ENCODE results near the gene PALS1.
A peak's percentile ranks its signal among the peaks of the same experiment; 100 is the strongest.

The PALS1 gene

DNA sequence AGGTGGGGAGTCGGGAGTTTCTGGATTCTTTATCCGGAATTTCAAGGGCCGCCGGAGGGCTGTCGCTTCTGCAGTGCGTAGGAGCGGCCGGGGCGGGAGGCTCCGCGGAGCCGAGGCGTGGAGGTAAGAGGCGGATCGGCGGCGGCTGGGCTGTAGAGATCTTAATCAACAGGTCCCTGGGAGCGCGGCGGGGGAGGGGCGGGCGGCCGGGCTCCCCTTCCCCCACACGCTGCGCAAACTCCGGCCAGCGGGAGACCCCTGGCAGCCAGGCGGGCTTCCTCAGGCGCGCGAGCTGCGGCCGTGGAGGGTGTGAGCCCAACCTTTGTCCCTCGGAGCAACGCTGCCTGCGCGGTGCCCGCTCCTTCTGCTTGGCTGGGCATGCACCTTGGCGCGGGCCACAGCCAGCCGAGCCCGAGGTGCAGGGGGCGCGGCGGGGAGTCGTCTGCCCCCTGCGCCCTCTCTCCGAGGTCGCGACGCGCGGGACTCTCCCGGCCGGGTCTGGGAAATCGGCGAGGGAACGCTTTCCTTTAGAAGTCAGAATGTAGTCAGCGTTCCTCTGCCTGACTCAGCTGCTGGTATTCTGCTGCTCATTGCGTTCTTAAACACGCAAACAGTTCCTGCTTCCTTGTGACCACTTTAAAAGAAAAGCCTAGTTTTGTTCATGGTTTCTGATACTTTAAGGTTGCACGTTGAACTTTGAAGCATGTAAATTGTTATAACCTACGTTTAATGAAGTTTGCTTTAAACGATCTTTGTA is at the start of gene PALS1:
PALS1 (plus strand) TSS at position 25 of the 757 bp plus-strand sequence. CDS start 37,736 bp downstream, outside the sequence.
- no peak for DNase-seq (ENCODE audit: low read depth)

DNA sequence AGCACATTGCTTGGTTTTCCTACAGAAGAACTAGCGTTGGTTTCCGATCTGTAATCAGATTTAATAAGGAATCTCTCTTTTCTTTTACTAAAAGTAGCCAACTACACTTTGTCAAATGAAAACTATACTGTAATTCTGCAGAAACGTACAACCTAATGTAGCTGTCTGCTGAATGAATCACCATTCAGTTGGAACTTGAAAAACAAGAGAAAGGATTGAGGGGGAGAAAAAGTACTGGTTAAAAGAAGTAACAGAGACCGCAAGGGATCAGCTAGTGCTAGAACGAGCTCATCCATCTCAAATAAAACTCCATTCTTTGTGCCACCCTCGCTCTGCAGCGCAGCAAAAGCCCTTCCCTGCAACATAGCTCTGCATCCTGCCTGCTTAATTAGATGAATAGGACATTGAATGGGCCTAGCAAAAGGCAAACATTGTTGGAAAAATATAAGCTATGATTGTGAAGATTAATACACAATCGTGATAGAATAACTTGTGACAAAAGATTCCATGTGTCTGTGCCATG is 49.4 kb upstream of the PALS1 start:
- DNase-seq (ENCODE audit: low read depth), result no peak

DNA sequence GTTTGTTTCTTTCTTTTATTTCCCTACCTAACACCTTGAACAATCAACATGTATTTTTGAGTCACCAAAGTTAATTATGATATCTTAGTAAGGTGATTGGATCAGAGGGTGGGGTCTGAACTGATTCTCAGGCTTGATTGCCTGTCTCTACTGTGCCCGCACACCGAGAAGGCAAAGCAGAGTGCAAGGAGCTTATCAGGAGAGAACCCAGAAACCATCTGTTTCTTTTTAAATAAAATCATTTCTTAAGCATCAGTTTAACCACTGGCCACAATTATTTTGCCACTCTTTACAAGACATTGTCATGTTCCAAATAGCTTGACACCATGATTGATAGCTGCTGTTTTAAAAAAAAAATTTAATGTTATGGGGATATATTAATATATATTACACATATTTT is 48.9 kb upstream of the PALS1 start:
- no peak for DNase-seq (ENCODE audit: low read depth)

DNA sequence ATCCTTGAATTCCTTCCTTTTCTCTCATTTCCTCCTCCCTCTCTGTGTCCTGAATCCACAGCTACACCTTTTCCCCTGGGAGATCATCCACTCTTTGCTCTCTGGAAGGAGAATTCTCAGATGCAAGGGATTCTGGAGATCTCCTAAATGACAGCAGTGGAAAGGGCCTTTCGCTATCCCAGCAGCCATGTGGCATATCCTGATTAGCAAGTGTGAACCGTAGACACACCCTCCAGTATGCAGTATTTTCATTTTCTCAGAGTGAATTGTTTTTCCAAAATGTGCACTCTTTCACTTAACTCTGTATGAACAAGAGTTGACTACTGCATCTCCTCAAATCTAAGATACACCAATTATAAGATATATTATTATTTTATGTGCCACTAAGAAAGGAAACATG is 46.0 kb upstream of the PALS1 start:
- DNase-seq (ENCODE audit: low read depth), result no peak

DNA sequence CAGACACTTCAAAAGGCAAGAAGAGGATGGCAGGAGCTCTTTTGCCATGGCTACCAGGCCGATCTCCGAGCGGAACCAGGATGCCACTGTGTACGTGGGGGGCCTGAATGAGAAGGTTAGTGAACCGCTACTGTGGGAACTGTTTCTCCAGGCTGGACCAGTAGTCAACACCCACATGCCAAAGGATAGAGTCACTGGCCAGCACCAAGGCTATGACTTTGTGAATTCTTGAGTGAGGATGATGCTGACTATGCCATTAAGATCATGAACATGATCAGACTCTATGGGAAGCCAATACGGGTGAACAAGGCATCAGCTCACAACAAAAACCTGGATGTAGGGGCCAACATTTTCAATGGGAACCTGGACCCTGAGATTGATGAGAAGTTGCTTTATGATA is 42.2 kb upstream of the PALS1 start:
- DNase-seq (ENCODE audit: low read depth), result no peak

DNA sequence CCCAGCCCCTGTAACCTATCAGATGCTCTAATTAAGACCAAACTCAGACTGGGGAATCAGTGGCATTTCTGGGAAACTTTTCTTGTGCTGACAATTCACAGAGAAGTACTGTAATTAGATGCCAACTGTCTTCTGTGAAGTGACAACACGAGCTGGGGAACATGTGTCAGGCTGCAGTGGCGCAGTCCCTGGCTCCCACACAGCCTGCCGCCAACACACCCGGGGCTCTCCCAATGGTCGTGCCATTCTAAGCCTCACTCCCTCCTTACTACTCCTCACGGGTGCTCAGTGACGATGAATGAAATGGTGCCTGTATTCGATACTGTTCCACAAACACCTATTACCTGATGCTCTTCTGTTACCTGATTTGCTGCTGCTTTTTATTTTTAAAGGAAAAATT is 33.4 kb upstream of the PALS1 start:
- no peak for DNase-seq (ENCODE audit: low read depth)

DNA sequence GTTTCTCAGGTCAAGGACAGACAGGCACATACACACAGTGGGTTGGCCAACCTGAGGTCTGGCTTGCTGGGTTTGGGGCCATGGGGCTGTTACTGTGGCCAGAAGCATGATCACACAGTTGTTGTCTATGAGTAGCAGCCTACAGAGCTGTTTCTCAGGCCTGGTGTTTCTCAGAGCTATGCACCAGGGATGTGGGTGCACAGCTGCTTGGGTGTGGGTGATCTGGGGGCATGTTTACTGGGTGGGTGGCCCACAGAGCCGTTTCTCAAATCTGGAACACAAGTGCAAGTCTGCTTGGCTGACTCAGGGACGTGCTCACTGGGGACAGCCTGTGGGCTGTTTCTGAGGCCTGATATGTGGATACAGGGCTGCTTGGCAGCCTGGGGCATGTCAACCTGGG is 23.1 kb upstream of the PALS1 start:
- DNase-seq (ENCODE audit: low read depth), result no peak

DNA sequence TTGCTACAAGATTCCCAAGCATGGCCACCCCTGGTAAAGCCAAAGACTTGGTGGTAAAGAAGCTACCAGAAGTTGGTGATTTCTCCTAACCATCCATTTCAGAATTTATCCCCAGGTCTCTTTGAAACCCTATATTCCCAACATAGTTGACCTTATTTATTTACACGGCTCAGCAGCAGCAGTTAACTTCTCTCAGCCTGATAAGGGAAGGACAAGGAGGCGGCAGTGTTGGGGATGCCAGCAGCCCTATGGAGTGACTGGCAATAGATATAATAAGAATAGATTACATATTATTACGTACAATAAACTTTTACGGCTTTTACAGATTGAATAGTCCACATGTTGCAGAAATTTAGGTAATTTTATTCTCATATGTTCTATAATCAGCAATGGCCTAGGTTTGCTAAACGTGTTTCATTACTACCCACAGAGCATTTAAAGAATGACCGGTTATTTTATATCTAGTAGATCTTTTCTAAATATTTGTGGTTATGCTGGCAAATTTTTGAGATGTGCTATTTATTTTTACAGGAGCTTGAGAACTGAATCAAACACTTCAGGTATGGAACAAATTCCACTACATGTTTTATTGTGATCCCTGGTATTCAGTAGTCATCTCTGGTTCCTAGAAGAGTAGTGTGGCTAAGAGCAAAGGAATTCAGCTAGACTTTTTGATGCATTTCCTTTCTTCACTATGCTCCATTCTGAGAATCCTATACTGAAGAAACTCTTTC is 19.8 kb upstream of the PALS1 start:
- no peak for DNase-seq (ENCODE audit: low read depth)

DNA sequence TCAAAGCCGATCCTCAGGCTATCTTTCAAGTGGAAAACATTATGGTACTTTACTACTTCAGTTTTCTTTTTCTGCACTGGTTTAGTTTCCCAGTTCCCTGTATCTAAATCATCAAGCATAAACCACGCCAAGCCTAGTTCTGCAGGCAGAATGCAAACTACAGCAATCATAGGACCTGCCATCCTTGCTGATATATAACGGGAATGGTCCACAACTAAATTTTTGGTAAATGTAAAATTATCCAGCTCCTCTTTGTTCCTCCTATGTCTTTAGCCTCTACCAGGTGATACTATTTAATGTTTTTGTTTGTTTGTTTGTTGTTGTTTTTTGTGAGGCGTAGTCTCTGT is 19.3 kb upstream of the PALS1 start:
- DNase-seq (ENCODE audit: low read depth), result no peak

DNA sequence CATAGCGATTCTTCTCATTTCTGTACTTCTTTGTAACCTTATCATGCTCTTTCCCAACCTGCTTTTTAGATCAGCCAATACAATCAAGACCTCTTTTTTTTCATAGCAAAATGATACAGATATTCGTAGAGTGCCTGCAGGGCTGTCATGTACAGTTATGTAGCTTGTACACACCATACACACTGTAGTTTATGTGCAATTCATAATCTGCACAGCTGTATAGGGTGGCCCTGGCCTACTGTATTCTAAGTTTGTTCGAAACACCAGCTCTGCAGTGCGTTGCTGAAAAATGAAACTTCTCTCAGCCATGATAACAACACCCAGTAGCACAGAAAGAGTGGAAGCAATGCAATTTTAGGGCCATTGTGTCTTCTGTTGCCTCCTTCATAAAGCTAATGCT is 15.7 kb upstream of the PALS1 start:
- DNase-seq (ENCODE audit: low read depth), result no peak

DNA sequence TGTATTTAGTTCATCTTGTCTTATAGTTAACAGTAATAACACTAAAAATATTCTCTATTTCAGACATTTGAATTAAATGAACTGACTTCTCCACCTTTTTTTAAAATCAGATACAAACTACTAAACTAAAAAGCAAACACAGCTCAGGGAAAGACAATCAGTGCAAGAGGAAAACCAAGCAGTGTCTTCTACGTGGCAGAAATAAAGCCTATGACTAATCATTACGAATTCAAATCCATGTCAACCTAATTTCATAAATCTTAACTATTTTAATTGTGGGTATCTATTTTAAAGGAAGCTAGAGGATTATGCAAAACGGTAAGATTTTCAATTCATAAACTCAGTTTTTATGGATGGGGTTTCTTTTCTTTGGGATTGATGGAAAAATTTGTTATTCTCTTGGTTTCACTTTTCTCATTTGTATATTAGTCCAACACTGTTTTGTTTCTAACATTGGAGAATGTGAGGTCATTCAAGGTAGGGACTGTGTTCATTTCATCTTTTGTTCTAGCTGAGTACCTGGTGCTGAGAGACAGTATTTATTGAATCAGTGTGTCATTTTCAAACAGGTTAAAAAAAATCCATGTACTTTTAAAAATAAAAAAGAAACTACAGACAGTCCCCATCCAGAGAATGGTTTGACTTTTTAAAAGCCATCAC is 12.8 kb upstream of the PALS1 start:
- DNase-seq (ENCODE audit: low read depth), result no peak

DNA sequence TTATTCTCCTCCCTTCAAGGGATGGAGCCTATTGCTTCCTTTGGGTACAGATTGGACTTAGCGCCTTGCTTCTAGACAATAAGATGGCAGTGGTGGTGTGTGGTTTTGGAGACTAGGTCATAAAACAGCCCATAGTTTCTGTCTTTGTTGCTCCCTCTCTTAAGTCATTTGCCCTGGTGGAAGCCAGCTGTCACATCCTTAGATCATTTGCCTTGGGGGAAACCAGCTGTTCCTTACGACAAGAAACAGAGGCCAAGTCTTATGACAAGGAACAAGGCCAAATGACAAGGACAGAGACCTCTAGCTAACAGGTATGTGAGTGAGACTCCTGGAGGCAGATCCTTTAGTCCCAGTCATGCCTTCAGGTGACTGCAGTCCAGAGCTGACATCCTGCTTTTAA is 9.2 kb upstream of the PALS1 start:
- no peak for DNase-seq (ENCODE audit: low read depth)

DNA sequence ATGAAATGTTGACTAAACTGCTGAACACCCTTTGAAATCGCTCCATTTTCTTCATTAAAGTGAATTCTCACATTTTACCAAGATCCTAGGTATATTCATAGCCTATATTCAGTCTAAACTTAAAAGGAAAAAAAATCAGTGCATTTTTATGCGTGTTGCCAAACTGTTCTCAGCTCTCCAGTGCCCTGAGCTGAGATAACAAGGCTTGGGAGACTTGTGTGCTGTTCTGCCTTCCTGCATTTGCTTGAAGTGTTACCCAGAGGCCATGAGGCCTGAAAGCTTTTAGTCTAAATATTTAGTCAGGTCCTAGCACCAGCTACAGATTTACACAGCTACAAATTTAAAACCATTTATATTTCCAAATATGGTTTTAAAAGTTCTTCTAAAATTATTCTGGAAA is 8.6 kb upstream of the PALS1 start:
- no peak for DNase-seq (ENCODE audit: low read depth)

DNA sequence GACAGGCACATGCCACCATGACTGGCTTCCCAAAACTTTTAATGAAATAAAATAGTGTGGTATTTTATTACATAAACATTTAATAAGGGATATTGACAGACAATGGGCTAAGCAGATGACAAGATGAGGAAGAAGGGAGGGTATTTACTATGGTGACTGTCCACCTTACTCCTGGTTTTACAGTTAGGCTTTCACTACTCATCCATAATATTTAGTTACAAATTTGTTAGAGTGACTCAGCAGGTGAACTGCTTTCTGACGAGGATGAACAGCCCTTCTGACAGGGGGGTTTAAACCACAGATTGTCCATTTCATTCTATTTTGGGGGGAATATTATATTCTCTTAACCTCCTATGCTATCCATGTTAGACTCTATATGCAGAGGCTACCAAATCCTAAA is 3.6 kb upstream of the PALS1 start:
- no peak for DNase-seq (ENCODE audit: low read depth)

DNA sequence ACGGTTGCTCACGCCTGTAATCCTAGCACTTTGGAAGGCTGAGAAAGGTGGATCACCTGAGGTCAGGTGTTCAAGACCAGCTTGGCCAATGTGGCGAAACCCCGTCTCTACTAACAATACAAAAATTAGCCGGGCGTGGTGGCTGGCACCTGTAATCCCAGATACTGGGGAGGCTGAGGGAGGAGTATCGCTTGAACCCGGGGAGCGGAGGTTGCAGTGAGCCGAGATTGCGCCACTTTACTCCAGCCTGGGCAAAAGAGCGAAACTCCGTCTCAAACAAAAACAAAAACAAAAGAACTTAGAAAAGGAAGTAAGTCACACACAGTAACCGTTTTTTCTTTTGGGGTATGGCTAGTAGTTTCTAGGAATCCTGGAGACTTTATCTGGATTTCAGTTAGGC is 1.7 kb upstream of the PALS1 start:
- DNase-seq (ENCODE audit: low read depth), result no peak

DNA sequence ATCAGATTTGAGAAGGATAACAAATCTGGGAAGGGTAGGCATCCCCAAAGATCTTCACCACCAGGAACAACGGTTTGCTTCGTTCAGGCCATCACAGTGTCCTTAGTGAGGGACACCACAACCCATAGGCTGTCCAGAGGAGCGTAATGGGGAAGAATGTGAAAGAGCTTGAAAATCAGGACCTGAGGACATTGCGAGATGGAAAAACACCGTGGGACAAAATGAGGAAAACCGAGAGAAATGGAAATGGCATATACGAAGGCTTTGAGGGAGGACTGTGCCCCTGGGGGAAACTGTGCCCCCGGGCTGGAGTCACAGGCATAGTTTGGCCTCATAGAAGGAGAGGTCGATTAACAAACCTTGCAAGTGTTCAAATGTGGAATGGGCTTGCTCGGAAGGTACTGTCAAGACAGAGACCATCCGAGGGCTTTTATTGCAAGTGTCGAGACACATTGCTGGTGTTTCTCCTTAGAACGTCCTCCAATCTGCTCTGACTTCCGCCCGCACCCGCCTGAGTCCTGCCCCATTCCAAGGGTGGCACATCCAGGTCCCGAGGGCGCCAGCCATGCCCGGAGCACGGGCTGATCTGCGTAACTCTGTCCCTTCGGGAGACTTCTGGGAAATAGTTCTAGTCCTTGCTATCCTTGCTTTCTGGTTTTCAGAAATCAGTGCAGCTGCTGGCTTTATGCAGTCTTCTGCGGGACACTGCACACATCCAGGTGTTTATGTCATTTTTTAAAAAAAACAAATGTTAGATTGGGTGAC is 885 bp upstream of the PALS1 start:
- DNase-seq (ENCODE audit: low read depth), result no peak

DNA sequence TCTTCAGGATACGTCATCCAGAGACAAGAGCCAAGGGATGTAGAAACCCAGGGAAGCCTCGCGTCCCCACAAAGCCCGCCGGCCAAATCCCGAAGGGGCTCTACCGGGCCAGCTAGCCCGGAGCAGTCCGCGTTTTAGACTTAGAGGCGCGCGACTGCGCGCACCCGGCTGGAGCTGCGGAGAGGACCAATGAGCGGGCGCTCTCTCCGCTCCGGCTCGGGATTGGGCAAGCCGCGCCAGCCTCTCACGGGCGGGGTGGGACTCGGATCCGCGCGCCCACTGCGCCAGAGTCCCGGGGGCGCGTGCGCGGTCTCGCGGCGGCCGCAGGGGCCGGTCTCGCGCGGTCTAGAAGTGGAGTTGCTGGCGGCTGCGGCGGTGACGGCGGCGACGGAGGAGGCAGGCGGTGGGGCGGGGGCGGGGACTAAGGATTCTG is 241 bp upstream of the PALS1 start:
- DNase-seq (ENCODE audit: low read depth), result peak; percentile 88

DNA sequence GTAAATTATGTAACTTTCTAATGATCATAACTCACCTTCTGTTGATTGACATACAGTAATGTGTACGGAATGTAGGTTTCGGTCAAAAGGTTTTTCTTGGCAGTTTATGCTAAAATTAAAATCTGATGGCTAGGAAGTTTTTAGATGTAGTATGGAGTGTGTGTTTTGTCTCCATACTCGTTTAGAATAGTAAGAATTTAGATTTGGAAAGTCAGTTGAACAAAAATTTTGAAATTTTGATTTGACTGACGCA is 859 bp downstream of the PALS1 start:
- DNase-seq (ENCODE audit: low read depth), result no peak

DNA sequence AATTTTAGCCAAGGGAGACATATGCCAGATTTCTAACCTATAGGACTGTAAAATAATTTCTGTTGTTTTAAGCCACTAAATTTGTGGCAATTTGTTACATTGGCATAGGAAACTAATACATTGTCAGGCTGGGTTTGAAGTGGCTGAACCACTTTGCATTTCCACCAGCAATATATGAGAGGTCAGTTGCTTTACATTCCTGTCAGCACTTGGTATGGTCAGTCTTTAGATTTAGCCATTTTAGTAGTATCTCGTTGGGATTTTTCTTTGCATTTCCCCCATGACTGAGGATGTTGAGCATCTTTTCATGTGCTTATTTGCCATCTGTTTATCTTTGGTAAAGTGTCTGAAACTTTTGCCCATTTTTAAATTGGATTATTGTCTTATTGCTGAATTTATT is 3.9 kb downstream of the PALS1 start:
- DNase-seq (ENCODE audit: low read depth), result no peak

DNA sequence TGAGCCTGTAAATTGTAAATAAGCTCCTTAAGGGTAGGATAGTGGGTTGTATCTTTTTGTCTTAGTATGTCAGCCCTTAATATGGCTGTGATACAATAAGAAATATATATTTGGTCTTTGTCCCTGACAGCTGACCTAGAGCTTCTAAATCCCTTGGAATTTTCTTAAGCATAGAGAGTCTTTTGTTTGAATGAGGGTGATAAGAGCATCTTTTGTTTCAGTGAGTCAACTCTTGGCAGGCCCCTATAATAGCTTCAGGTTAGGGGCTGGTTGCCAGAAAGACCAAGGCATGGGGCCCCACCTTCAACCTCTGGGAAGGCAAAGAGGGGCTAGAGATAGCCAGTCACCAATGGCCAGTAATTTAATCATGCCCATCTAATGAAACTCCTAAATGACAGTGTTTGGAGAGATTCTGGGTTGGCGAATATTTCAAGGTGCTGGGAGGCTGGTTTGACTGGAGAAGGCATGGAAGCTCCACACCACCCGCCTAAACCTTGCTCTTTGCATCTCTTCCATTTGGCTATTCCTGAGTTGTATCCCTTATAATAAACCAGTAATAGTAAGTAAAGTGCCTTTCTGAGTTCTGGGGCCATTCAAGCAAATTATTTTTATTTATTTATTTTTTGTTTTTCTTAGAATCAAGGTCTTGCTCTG is 10.5 kb downstream of the PALS1 start:
- no peak for DNase-seq (ENCODE audit: low read depth)

DNA sequence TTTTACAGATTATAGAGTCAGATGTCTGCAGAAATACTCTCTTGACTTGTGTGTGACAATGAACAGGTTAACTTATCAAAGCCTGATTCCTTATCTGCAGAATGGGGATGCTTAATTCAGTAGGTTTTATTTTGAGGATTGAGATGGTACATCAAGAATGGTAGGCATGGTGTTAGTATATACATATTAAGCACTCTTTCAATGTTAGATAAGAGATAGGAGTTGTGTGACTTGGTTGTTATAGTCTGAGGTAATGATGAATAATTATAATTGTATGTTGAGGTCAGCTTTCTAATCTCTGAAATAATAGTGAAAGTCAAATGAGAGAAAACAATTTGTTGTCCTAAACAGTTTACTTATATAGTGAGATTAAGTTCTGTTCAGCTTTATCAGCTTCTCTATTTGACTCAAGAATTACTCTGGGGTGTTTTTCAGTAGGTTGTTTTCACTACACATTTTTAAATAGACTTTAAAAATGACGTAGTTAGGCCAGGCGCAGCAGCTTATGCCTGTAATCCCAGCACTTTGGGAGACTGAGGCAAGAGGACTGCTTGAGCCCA is 11.9 kb downstream of the PALS1 start:
- DNase-seq (ENCODE audit: low read depth), result no peak

DNA sequence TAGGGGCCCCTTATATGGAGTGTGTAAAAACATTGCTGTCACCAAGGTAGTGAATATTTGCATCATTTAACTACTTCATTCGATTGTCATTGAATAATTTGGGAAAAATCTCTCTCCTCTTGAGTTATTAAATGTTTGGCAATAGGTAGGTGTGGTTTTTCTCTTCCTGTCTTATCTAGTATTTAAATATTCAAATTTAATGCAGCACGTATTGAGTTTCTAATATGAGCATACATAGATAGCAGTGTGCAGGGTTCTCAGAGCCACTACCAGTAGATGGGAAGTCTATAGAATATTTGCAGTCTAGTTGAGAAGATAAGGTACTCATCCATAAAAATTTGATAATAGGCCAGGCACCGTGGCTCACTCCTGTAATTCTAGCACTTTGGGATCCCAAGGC is 16.7 kb downstream of the PALS1 start:
- no peak for DNase-seq (ENCODE audit: low read depth)

Data from stimulated activated CD8-positive, alpha-beta memory T cell treated with anti-CD3 and anti-CD28 coated beads, Interleukin-12 subunit alpha, Interleukin-12 subunit beta, amount 100 ng/mL, for 4 hours (primary cell).